Liver (tissue), 3 donors: Measurements from ENCODE around the gene ASB2.

Experiments used
- CTCF ChIP-seq: fragments of 150-350 bp; IDR thresholded peaks from 2 replicates; pipeline ENCODE4 v1.5.1; 2017; ENCODE audit warnings: improper control_type of control experiment, low read depth, low read length; ENCODE audit not compliant: missing input control
- GABPA ChIP-seq, 2 donors: IDR thresholded peaks in 1 of 2; conservative IDR thresholded peaks in 1 of 2; 2 replicates each; pipeline ENCODE4 v1.6.1; 2016; ENCODE audit warnings: antibody characterized with exemption in 2 of 2, mild to moderate bottlenecking in 1 of 2, moderate library complexity in 1 of 2
- HNF4A ChIP-seq, 2 donors: conservative IDR thresholded peaks; 2 replicates each; pipeline ENCODE4 v1.6.1; 2016; ENCODE audit warnings: antibody characterized with exemption in 2 of 2, mild to moderate bottlenecking in 2 of 2
- MAX ChIP-seq: IDR thresholded peaks from 2 replicates; pipeline ENCODE4 v1.6.1; 2016; ENCODE audit warnings: antibody characterized with exemption
- RAD21 ChIP-seq, 2 donors: IDR thresholded peaks; 2 replicates each; pipeline ENCODE4 v1.6.1; 2016; ENCODE audit warnings: antibody characterized with exemption in 2 of 2, mild to moderate bottlenecking in 2 of 2
- TAF1 ChIP-seq: conservative IDR thresholded peaks from 2 replicates; pipeline ENCODE4 v1.6.1; 2016; ENCODE audit warnings: antibody characterized with exemption, mild to moderate bottlenecking
- donor health status: healthy.
- donor health status: healthy.

GRCh38 chr14:93889739-93890483, 86.5 kb downstream of the ASB2 start:
- no peak for TF ChIP-seq CTCF
- no peak for TF ChIP-seq RAD21 (IDR thresholded peaks at IDR 0.05)
- TF ChIP-seq TAF1, result no peak
- TF ChIP-seq HNF4A (conservative IDR thresholded peaks at IDR 0.05), result no peak
- TF ChIP-seq GABPA (IDR thresholded peaks at IDR 0.05 in 1 of 2, conservative IDR thresholded peaks at IDR 0.05 in 1 of 2), result no peak
- no peak for TF ChIP-seq MAX
